22Rv1 (cell line): ENCODE measurements around the gene NDUFS8.

ENCODE experiments used
- ZFX ChIP-seq: fragments of 450-650 bp; IDR thresholded peaks from 2 replicates; pipeline ENCODE4 v1.6.1; 2017; ENCODE audit warnings: antibody characterized with exemption, borderline replicate concordance
- TF ChIP-seq, protein P1 (sequence below): fragments of 450-650 bp; IDR thresholded peaks from 2 replicates; pipeline ENCODE4 v1.5.1; 2017; ENCODE audit warnings: mild to moderate bottlenecking

GRCh38 chr11:68065841-68066240, 35.4 kb downstream of the NDUFS8 start:
- TF ChIP-seq, protein P1, sequence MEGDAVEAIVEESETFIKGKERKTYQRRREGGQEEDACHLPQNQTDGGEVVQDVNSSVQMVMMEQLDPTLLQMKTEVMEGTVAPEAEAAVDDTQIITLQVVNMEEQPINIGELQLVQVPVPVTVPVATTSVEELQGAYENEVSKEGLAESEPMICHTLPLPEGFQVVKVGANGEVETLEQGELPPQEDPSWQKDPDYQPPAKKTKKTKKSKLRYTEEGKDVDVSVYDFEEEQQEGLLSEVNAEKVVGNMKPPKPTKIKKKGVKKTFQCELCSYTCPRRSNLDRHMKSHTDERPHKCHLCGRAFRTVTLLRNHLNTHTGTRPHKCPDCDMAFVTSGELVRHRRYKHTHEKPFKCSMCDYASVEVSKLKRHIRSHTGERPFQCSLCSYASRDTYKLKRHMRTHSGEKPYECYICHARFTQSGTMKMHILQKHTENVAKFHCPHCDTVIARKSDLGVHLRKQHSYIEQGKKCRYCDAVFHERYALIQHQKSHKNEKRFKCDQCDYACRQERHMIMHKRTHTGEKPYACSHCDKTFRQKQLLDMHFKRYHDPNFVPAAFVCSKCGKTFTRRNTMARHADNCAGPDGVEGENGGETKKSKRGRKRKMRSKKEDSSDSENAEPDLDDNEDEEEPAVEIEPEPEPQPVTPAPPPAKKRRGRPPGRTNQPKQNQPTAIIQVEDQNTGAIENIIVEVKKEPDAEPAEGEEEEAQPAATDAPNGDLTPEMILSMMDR, result no peak
- no peak for TF ChIP-seq ZFX
